Measurements from ENCODE around the gene SRPK1.

The SRPK1 gene

DNA sequence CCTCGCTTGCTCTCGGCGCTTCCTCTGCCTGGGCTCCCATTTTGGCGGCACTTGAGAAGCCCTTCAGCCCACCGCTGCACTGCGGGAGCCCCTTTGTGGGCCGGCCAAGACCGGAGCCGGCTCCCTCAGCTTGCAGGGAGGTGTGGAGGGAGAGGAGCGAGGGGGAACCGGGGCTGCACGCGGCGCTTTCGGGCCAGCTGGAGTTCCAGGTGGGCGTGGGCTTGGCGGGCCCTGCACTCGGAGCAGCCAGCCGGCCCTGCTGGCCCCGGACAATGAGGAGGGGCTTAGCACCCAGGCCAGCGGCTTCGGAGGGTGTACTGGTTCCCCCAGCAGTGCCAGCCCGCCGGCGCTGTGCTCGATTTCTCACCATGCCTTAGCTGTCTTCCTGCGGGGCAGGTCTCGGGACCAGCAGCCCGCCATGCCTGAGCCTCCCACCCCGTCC, 10.2 kb upstream of the SRPK1 start:
- no peak for DNase-seq (ENCODE audit: low read depth)
- TF ChIP-seq, protein P1, sequence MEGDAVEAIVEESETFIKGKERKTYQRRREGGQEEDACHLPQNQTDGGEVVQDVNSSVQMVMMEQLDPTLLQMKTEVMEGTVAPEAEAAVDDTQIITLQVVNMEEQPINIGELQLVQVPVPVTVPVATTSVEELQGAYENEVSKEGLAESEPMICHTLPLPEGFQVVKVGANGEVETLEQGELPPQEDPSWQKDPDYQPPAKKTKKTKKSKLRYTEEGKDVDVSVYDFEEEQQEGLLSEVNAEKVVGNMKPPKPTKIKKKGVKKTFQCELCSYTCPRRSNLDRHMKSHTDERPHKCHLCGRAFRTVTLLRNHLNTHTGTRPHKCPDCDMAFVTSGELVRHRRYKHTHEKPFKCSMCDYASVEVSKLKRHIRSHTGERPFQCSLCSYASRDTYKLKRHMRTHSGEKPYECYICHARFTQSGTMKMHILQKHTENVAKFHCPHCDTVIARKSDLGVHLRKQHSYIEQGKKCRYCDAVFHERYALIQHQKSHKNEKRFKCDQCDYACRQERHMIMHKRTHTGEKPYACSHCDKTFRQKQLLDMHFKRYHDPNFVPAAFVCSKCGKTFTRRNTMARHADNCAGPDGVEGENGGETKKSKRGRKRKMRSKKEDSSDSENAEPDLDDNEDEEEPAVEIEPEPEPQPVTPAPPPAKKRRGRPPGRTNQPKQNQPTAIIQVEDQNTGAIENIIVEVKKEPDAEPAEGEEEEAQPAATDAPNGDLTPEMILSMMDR (IDR thresholded peaks at IDR 0.05; ENCODE audit: control insufficient read depth, extremely low read depth, insufficient read depth): no peak
- no peak overlapping the region for H3K4me3 ChIP-seq (ENCODE audit: low read depth, low read length)

DNA sequence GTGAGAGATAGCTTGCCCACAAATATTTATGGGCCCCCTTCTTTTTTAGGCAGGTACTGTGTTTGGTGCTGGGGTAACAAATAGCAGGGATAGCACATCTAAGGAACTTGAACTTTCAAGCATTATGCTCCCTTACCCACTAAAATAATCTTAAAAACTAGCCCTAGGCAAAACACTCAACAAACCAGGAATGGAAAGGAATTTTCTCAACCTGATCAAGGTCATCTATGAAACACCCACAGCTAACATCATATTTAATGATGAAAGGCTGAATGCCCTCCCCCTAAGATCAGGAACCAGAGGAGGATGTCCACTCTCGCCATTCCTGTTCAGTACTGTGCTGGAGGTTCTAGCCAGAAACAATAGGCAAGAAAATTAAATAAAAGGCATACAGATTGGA, 8.7 kb upstream of the SRPK1 start:
- no peak overlapping the region for H3K4me3 ChIP-seq (ENCODE audit: low read depth, low read length)
- no peak for DNase-seq (ENCODE audit: low read depth)
- TF ChIP-seq, protein P1 (IDR thresholded peaks at IDR 0.05; ENCODE audit: control insufficient read depth, extremely low read depth, insufficient read depth): no peak

DNA sequence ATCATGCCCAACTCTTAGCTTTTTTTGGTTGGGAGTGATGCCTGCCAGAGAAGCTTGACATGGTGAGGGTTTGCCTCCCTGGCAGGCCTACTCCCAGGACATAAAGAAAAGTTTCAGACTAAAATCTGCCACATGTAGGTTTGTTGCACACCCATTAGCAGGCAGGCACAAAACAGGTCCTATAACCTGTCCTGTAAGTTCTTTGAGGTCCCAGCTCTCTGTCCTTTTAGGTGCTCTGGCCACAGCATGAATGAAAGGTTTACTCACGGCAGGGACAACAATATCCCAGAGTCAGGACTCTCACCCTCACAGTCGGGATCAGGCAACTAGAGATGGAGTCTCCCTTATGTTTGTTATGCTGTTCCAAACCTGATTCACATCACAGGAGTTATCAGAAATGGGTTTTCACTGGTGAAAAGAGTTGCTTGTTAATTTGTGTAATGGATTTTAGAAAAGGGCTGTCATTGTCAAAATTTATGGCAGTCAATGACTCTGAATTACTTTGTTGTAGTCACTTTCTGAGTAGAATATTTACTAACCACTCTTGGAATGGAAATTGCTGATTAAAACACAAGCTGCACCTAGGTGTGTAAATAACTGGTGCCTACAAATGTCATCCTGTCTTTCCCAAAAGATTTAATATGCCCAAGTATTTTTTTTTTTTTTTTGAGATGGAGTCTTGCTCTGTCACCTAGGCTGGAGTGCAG, 5.8 kb upstream of the SRPK1 start:
- no peak overlapping the region for H3K4me3 ChIP-seq (ENCODE audit: low read depth, low read length)
- DNase-seq (ENCODE audit: low read depth): no peak
- TF ChIP-seq, protein P1 (IDR thresholded peaks at IDR 0.05; ENCODE audit: control insufficient read depth, extremely low read depth, insufficient read depth): no peak

DNA sequence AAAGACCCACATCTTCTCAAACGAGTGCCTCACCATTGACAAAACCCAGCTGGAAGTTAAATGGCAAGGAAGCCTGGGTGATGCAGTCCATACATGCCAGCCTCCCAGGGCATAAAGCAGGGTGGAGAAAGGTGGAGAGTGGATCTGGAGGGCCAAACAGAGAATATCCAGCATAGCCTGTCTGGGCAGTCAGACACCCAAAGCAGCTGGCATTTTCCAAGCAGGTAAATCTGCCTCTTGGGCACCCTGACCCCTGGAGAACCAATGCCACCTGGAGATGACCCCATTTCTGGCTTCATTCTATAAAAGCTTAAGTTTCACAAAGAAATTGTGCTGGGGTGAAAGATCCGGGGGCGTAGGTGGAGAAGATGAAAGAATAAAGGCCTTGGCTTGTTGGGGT, 5.1 kb upstream of the SRPK1 start:
- TF ChIP-seq, protein P1 (IDR thresholded peaks at IDR 0.05; ENCODE audit: control insufficient read depth, extremely low read depth, insufficient read depth): no peak
- no peak overlapping the region for H3K4me3 ChIP-seq (ENCODE audit: low read depth, low read length)
- no peak for DNase-seq (ENCODE audit: low read depth)

DNA sequence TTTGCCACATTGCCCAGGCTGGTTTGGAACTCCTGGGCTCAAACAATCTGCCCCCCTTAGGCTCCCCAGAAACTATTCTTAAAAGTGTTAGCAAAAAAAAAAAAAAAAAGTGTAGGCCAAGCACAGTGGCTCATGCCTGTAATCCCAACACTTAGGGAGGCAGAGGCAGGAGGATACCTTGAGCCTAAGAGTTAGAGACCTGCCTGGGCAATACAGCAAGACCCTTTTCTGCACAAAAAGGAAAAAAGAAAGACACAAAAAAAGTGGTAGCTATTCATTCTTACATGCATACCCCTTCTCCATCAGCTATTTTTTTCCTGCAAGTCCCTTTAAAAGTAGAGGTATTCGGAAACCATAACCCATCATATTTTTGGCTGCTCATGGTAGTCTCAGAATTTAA, 3.2 kb upstream of the SRPK1 start:
- TF ChIP-seq, protein P1 (IDR thresholded peaks at IDR 0.05; ENCODE audit: control insufficient read depth, extremely low read depth, insufficient read depth): no peak
- no peak for DNase-seq (ENCODE audit: low read depth)
- H3K4me3 ChIP-seq (ENCODE audit: low read depth, low read length): no peak overlapping the region

DNA sequence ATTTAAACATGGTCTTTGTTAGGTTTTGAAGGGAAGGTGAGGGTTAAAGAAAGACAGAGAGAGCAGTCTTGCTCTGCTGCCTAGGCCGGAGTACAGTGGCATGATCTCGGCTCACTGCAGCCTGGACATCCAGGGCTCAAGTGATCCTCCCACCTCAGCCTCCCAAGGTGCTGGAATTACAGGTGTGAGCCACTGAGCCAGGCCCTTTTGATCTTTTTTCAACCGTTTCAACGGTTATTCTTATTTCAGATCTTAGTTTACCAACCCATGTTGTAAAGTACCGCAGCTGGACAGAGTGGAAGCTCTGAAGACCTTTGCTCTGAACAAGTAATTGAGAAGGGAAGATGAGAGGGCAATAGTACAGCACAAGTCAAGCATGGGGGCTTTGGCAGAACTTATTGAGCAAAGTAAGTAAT, 1.2 kb upstream of the SRPK1 start:
- no peak overlapping the region; the same call in 1 of the 2 replicates for H3K4me3 ChIP-seq (ENCODE audit: low read depth, low read length)
- no peak for DNase-seq (ENCODE audit: low read depth)
- TF ChIP-seq, protein P1 (IDR thresholded peaks at IDR 0.05; ENCODE audit: control insufficient read depth, extremely low read depth, insufficient read depth): no peak
